Endothelial cell of umbilical vein (primary cell): ENCODE measurements around the gene CLCN4. TPM values are rescaled to one million over a fixed set of nuclear protein-coding genes. Genes with fewer than 3 reads are reported as not detected.

Experiments used
- BruUV-seq: library from RNA; stranded (reverse); fragments of 400-500 nt; replicated peaks from 2 replicates; lab custom pipeline; 2021; lab: Mats Ljungman, UMichigan
- CTCF ChIA-PET: fragments of 300-600, 350-600 bp; sonication (Branson Sonifier 250); formaldehyde crosslinking; loops from one replicate; lab custom pipeline; 2021; ENCODE audit warnings: antibody characterized with exemption, inconsistent platforms; lab: Charles Lee
- POLR2A ChIA-PET: fragments of 300-600, 350-600 bp; sonication (Branson Sonifier 250); formaldehyde crosslinking; loops from one replicate; lab custom pipeline; 2021; ENCODE audit warnings: antibody characterized with exemption, inconsistent platforms; lab: Charles Lee
- DNase-seq: peaks from one replicate; pipeline ENCODE4 v3.0.0-alpha.2; 2011; ENCODE audit warnings: low read depth, low spot score
- FAIRE-seq: peaks from 2 replicates; lab custom pipeline; 2011; peaks lifted over from hg19 to GRCh38; lab: Jason Lieb, UNC
- H2AFZ ChIP-seq: 2 replicates; pipeline ENCODE4 v1.6.0; 2012; ENCODE audit warnings: low read depth, low read length, control low read depth, inconsistent platforms
- H3K27ac ChIP-seq: 2 replicates; pipeline ENCODE4 v1.5.1; 2011; ENCODE audit warnings: low read depth, mild to moderate bottlenecking, control low read depth, low read length, moderate library complexity; ENCODE audit not compliant: insufficient read depth
- H3K27me3 ChIP-seq, 2 experiments: 2 replicates each; pipeline versions ENCODE4 v1.6.0 to v1.6.1; 2011; ENCODE audit warnings: low read length in 2 of 2, mixed read lengths in 1 of 2; ENCODE audit not compliant: control insufficient read depth in 2 of 2, insufficient read depth in 2 of 2
- H3K36me3 ChIP-seq, 2 experiments: 2 replicates in 1 of 2; 3 replicates in 1 of 2; pipeline ENCODE4 v1.5.1; 2011; ENCODE audit warnings: low read length in 2 of 2, mild to moderate bottlenecking in 1 of 2, moderate library complexity in 1 of 2; ENCODE audit not compliant: control insufficient read depth in 2 of 2, insufficient read depth in 2 of 2; ENCODE audit errors: extremely low read depth in 1 of 2
- H3K4me1 ChIP-seq: 3 replicates; pipeline ENCODE4 v1.5.1; 2011; ENCODE audit warnings: mild to moderate bottlenecking, low read length; ENCODE audit not compliant: control insufficient read depth, insufficient read depth; ENCODE audit errors: extremely low read depth
- H3K4me2 ChIP-seq: 2 replicates; pipeline ENCODE4 v1.6.1; 2011; ENCODE audit warnings: low read length, control low read depth, mixed read lengths; ENCODE audit not compliant: insufficient read depth
- H3K4me3 ChIP-seq, 3 experiments: fragments of 200-600 bp in 1 of 3; sonication (generic), shearing (Covaris generic) in 1 of 3; replicated peaks in 1 of 3; 2 replicates each; pipeline ENCODE4 v1.5.1; 2011 to 2016; ENCODE audit warnings: control low read depth in 3 of 3, low read length in 3 of 3, mild to moderate bottlenecking in 2 of 3, inconsistent platforms in 1 of 3, low read depth in 1 of 3, moderate library complexity in 1 of 3; ENCODE audit not compliant: insufficient read depth in 1 of 3
- H3K79me2 ChIP-seq: 2 replicates; pipeline ENCODE4 v1.6.0; 2012; ENCODE audit warnings: low read length, inconsistent platforms; ENCODE audit not compliant: control insufficient read depth, insufficient read depth
- H3K9ac ChIP-seq: replicated peaks from 2 replicates; pipeline ENCODE3; 2011; ENCODE audit warnings: low read length, control low read depth; ENCODE audit not compliant: insufficient read depth; ENCODE audit errors: extremely low read depth
- H3K9me1 ChIP-seq: replicated peaks from 3 replicates; pipeline ENCODE4 v1.6.0; 2011; ENCODE audit warnings: mild to moderate bottlenecking, low read length; ENCODE audit not compliant: control insufficient read depth, insufficient read depth; ENCODE audit errors: extremely low read depth
- H3K9me3 ChIP-seq: replicated peaks from 2 replicates; pipeline ENCODE4 v1.5.1; 2012; ENCODE audit warnings: low read length, inconsistent platforms; ENCODE audit not compliant: control insufficient read depth, insufficient read depth
- H4K20me1 ChIP-seq: replicated peaks from 2 replicates; pipeline ENCODE3; 2011; ENCODE audit warnings: mild to moderate bottlenecking, low read length; ENCODE audit not compliant: control insufficient read depth, insufficient read depth; ENCODE audit errors: extremely low read depth
- EZH2 ChIP-seq: IDR thresholded peaks from 2 replicates; pipeline ENCODE4 v1.6.1; 2012; ENCODE audit warnings: borderline replicate concordance, low read depth, mild to moderate bottlenecking, moderate library complexity, low read length, inconsistent platforms; ENCODE audit not compliant: severe bottlenecking
- FOS ChIP-seq: IDR thresholded peaks from 2 replicates; pipeline ENCODE4 v1.6.1; 2011; ENCODE audit warnings: mild to moderate bottlenecking, low read length, moderate library complexity, borderline replicate concordance; ENCODE audit not compliant: insufficient read depth
- GATA2 ChIP-seq: IDR thresholded peaks from 2 replicates; pipeline ENCODE4 v1.7.0; 2011; ENCODE audit warnings: low read depth, mild to moderate bottlenecking, moderate library complexity, mixed read lengths, low read length; ENCODE audit not compliant: insufficient read length, insufficient read depth
- JUN ChIP-seq: IDR thresholded peaks from 2 replicates; pipeline ENCODE4 v1.6.1; 2011; ENCODE audit warnings: borderline replicate concordance, low read depth; ENCODE audit not compliant: insufficient read length, insufficient read depth
- MYC ChIP-seq: IDR thresholded peaks from one replicate; pipeline ENCODE4 v1.6.1; 2011; ENCODE audit warnings: mild to moderate bottlenecking, low read depth, low read length
- POLR2A ChIP-seq: IDR thresholded peaks from 2 replicates; pipeline ENCODE4 v1.6.1; 2012; ENCODE audit warnings: low read depth, mild to moderate bottlenecking, control low read depth, low read length
- POLR2AphosphoS5 ChIP-seq: IDR thresholded peaks from 2 replicates; pipeline ENCODE4 v1.6.1; 2012; ENCODE audit warnings: low read depth, mild to moderate bottlenecking, control low read depth, low read length, moderate library complexity; ENCODE audit not compliant: insufficient read depth
- dilution Hi-C: fragments of 300-500 bp; cut with MboI; formaldehyde crosslinking; loops from one replicate; pipeline ENCODE4 v1.15.0; 2019; ENCODE audit warnings: low sequenced_read_pairs; ENCODE audit not compliant: extremely low pct_ligation_motif_present
- intact Hi-C: fragments of 100-400 bp; cut with micrococcal nuclease; formaldehyde crosslinking; loops from one replicate; pipeline ENCODE4 v1.10.0; 2022
- polyA plus RNA-seq, 4 experiments: library from polyadenylated mRNA; depleted of rRNA in 3 of 4; stranded (reverse) in 3 of 4; unstranded in 1 of 4; fragments of >200 nt; gene quantifications; 2 replicates each; pipeline versions ENCODE4 v1.2.1 to v1.2.3, GENCODE V29; 2011 to 2012; ENCODE audit warnings: missing spikeins in 1 of 4
- total RNA-seq: library from RNA; stranded (reverse); gene quantifications from 2 replicates; pipeline ENCODE4 v1.2.3, GENCODE V29; 2021
- TF ChIP-seq, protein P1 (sequence below), 2 donors: IDR thresholded peaks; 1 replicate in 1 of 2; 2 replicates in 1 of 2; pipeline ENCODE4 v1.5.1; 2011; ENCODE audit warnings: low read length in 2 of 2, mild to moderate bottlenecking in 2 of 2, moderate library complexity in 2 of 2, control low read depth in 1 of 2, inconsistent platforms in 1 of 2, low read depth in 1 of 2; ENCODE audit not compliant: insufficient read depth in 1 of 2; ENCODE audit errors: extremely low read depth in 1 of 2
- TF ChIP-seq, protein P2 (sequence below): IDR thresholded peaks from 2 replicates; pipeline ENCODE4 v1.6.1; 2011; ENCODE audit not compliant: insufficient read depth, insufficient read length

The CLCN4 gene
- total and polyA plus RNA-seq, 2 donors (not counting 3 experiments of a cell fraction or from before 2014, with no cell fraction given): 7.6 to 19.8 TPM

DNA sequence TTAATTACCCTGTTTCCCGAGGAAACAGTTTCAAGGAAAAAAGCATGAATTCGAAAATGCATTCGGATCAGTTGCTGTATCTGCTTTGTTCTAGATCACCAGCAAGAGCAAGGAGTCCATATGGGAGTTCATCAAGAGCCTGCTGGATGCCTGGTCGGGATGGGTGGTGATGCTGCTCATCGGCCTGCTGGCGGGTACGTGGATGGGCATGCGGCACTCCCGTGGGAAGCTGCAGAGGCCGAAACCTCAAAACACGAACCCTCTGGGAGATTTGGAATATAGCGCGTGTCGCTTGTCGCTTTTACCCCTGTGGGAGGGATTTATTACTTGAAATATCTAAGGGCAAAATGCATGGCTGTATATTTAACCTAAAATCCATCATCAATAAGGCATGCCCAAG lies 30.6 kb downstream of the CLCN4 start:
- no peaks in the 10 kb centered on the region for H3K9me3 ChIP-seq
- no peak overlapping the region for H3K4me3 ChIP-seq
- peaks cover 4% of the 10 kb centered on the region for H3K4me1 ChIP-seq
- no peaks in the 10 kb centered on the region for H4K20me1 ChIP-seq
- TF ChIP-seq, protein P1, sequence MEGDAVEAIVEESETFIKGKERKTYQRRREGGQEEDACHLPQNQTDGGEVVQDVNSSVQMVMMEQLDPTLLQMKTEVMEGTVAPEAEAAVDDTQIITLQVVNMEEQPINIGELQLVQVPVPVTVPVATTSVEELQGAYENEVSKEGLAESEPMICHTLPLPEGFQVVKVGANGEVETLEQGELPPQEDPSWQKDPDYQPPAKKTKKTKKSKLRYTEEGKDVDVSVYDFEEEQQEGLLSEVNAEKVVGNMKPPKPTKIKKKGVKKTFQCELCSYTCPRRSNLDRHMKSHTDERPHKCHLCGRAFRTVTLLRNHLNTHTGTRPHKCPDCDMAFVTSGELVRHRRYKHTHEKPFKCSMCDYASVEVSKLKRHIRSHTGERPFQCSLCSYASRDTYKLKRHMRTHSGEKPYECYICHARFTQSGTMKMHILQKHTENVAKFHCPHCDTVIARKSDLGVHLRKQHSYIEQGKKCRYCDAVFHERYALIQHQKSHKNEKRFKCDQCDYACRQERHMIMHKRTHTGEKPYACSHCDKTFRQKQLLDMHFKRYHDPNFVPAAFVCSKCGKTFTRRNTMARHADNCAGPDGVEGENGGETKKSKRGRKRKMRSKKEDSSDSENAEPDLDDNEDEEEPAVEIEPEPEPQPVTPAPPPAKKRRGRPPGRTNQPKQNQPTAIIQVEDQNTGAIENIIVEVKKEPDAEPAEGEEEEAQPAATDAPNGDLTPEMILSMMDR (IDR thresholded peaks at IDR 0.05; ENCODE audit: extremely low read depth in 1 of 2, insufficient read depth in 1 of 2, low read depth in 1 of 2, low read length in 2 of 2): no peak
- TF ChIP-seq POLR2AphosphoS5 (no peak), POLR2A (no peak), MYC (no peak), EZH2 (no peak), FOS (no peak), GATA2 (no peak), JUN (no peak)
- TF ChIP-seq, protein P2, sequence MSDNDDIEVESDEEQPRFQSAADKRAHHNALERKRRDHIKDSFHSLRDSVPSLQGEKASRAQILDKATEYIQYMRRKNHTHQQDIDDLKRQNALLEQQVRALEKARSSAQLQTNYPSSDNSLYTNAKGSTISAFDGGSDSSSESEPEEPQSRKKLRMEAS: no peak
- no peaks in the 10 kb centered on the region for H3K36me3 ChIP-seq
- H3K27me3 ChIP-seq: no peaks in the 10 kb centered on the region
- H3K27ac ChIP-seq: no peak overlapping the region
- H3K79me2 ChIP-seq: no peaks in the 10 kb centered on the region
- ChIA-PET POLR2A (no interaction called here), CTCF (interaction anchor here (4.1 to 5.1 kb wide), 3 partner anchors 11 to 536 kb away, joined by 29 to 103 read pairs (median 86); no protein-coding TSS in a partner anchor)
- no peak overlapping the region for H2AFZ ChIP-seq
- intact Hi-C loops: loop anchor here (5.0 kb wide), 2 partner anchors 140 to 200 kb away; no protein-coding TSS in a partner anchor
- no peak for DNase-seq
- no TSS peak for BruUV-seq
- dilution Hi-C loops: no loop called here
- H3K9ac ChIP-seq: no peak overlapping the region
- FAIRE-seq: no peak
- H3K4me2 ChIP-seq: no peak overlapping the region
- no peaks in the 10 kb centered on the region for H3K9me1 ChIP-seq
